GM19328 (cell line): Measurements from ENCODE around the gene TMEM217.

ENCODE experiments used
- ATAC-seq: cut with Tn5 transposase; IDR thresholded peaks from one replicate; pipeline ENCODE4 v1.9.1; 2021; ENCODE audit warnings: mild to moderate bottlenecking, moderate library complexity; ENCODE audit not compliant: unreplicated experiment

The TMEM217 gene

GRCh38 chr6:37280162-37280887, 22.4 kb upstream of the TMEM217 start:
- no peak for ATAC-seq

DNA sequence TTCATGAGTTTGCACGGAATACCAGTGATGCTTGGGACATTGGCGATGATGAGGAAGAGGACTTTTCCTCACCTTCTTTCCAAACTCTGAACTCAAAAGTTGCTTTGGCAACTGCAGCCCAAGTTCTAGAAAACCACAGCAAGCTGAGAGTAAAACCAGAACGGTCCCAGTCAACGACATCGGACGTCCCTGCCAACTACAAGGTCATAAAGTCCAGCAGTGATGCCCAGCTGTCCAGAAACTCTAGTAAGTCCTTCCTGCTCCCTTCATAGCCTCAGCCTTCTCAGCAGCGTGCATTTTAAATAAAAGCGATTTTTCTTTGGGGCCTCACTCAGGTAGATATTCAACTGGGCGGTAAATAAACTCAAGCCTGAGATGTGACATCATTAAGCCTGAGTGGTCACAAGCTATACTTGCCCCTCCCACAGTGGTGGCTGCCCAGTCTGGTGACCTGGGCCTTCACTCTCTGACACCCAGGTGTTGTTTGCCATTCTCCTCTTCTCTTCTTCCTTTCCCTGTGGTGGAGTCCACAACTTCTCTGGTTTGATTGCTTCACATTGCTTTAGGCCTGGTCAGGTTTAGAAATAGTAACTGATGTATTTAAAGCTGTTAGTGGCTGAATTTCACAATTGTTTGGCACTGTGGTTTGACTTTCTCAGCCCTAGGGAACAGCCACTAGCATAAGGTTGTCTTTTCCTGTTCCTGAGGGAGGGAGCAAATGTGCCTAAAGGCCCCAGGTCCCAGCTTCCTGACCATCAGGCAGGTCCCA, 21.6 kb upstream of the TMEM217 start:
- no peak for ATAC-seq

DNA sequence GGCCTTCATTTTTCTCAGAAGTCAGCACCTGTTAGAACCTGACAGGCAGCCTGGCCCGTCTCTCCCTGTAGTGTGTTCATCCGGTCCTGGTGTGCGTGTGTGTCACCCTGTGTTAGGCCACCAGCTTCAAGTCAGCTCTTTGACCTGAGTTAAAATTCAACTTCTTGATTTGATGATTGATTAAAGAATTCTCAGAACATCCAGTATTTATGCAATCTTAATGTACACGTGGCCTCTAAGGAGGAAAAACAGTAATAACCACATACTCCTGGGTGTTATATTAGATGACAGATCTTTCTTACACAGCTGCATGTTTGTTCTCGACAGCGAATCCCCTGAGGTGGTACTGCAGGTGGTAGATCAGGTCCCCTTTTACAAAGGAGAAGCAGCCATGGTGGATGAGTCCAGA, 19.1 kb upstream of the TMEM217 start:
- ATAC-seq = no peak

GRCh38 chr6:37275350-37275749, 17.4 kb upstream of the TMEM217 start:
- no peak for ATAC-seq

DNA sequence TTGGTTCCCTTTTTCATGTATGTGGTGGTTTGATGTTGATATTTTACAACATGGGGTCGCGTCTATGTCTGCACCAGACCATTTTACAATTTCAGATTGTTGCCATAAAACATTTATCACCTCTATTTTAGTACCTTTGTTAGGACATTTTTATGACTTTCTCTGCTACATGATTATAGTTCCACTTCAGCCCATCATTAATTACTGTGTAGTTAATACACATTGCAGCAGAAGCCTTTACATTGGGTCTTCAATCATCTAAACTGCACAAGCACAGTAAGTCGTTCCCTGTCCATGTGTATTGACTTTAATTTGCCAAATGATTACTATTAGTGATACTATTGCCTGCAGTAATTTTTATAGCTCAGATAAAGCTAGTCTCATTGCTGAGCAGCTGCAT, 15.7 kb upstream of the TMEM217 start:
- ATAC-seq = no peak

GRCh38 chr6:37272834-37273566, 15.1 kb upstream of the TMEM217 start:
- no peak for ATAC-seq

GRCh38 chr6:37269105-37269504, 11.2 kb upstream of the TMEM217 start:
- ATAC-seq = no peak

- ATAC-seq = no peak
Observed at GRCh38 chr6:37265860-37266259, 7.9 kb upstream of the TMEM217 start.

- ATAC-seq = no peak
Observed at GRCh38 chr6:37265001-37265400, 7.1 kb upstream of the TMEM217 start.

- ATAC-seq = no peak
Observed at GRCh38 chr6:37262446-37263026, 4.6 kb upstream of the TMEM217 start.

DNA sequence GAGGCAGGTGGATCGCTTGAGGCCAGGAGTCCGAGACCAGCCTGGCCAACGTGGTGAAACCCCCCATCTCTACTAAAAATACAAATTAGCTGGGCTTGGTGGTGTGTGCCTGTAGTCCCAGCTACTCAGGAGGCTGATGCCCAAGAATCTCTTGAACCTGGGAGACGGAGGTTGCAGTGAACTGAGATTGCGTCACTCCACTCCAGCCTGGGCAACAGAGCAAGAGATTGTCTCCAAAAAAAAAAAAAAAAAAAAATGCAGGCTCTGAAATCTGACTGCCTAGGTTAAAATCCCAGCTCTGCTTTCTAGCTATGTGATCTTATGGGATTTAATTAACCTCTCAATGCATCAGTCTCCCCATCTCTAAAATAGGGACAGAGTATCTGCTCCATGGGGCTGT, 3.3 kb upstream of the TMEM217 start:
- no peak for ATAC-seq

GRCh38 chr6:37260444-37260843, 2.5 kb upstream of the TMEM217 start:
- ATAC-seq = no peak

DNA sequence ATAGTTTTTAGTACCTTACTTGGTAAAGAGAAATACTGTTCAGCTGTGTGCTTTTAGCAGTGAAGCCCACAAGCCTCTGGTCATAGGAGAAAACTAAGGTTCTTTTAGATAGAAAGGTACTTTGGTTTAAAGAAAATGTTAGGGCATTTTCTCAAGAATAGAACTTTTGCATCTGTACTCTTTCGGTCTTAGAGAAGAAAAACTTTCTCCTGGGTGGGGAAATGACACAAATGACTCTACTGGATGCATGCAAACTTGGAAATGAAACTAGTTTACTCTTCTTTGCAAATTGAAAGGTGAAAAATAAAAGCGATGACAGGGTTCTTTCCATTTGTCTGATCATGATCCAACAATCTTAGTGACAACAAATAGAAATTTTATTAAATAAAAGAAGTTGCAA, 2.1 kb upstream of the TMEM217 start:
- ATAC-seq = no peak

GRCh38 chr6:37259191-37259590, 1.2 kb upstream of the TMEM217 start:
- no peak for ATAC-seq

DNA sequence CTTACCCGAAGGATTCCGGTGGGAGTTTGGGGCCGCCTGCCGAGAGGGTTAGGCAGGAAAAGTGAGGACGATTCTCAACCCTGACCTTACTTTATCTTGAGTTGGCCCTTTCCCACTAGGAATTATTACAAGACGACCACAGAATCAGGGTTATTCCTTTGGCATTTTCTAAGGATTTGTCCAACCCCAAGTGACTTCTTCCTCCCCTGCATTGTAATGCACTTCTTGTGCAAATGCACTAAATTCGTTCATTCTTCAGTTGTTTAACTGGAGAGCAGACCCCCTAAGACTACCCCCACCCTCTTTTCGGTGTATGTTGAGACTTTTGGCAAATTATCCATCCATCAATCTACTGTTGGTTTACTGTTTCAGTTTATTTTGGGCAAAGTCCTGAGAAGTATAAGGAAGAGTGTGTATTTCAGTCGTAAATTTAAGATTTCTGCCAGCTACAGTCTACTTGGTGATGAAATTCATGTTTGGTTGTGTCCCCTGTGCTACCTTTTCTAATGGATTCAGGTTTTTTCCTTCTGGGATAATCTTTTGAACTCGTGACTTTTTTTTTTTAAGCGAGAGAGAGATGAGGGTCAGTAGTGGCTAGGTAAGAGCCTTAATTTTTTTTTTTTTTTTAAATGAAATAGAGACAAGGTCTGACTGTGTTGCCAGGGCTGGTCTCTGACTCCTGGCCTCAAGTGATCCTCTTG, 611 bp upstream of the TMEM217 start:
- no peak for ATAC-seq

DNA sequence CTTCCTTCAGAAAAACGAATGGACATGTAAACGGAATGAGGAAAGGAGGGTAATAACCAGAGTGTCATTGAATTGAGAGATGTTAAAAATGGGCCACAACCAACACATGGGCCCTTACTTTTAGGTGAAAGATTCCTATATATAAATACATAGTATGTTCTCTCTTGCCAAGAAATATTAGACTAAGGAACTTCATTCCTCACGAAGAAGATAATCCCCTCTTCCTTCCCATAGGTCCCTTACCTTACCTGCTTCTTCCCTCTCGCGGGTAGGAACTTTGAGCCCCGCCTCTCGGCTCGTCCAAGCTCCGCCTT, 667 bp downstream of the TMEM217 start:
- no peak for ATAC-seq

DNA sequence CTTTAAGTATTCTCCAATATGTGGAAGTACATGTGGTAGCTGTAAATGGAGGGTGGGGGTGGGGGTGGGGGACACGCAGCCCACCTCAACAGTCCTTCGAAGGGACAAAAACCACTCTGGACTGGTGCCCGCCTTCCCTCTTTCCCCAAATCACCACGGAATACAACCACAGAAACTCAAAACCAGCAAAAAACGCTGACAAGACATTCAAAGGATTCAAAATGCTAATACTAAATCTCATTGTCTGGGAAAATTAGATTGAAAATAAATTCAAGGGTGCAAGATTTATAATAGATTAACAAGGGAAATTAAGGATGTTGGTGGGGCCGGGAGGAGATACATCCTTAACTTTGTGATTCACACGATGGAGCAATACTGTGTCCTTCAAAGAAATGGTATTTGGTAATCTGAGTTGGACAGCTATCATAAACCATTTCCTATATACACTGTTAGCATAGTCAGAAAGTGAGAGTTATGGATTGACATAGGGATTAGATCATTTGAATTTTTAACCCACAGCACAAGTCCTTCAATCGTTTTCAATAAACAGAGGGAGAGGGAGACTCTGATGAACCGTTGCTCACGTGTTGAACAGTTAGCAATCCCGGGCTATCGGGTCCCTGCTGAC, 1.1 kb downstream of the TMEM217 start:
- ATAC-seq = no peak

GRCh38 chr6:37254881-37255280, 3.1 kb downstream of the TMEM217 start:
- no peak for ATAC-seq

GRCh38 chr6:37253486-37254007, 4.4 kb downstream of the TMEM217 start:
- ATAC-seq = no peak

DNA sequence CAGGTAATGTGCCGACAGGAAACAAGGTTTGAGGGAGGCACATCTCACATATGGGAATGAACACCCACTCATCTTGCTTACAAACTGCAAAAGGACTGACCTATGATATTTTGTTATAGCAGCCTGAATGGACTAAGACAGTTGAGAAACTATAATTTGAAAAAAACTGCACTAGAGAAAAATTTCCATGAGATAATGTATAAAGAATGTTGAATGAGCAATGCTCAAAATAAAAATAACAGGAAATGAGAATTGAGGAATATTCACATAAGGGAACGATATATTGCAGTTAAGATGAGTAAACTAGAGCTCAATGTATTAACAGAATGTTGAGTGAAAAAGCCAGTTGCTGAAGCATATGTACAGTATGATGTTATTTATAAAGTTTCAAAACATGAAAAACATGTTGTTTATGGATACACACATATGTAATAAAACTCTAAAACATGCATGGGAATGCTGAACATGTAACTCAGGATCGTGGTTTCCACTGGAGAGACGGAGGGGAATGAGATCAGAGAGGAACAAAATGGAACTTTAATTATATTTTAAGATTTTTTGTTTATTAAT, 6.6 kb downstream of the TMEM217 start:
- no peak for ATAC-seq
